ACC112 (cell line): Measurements from ENCODE around the gene CALML5.

Experiments
- H2AFZ ChIP-seq: fragments of 200-600 bp; sonication (generic); one replicate; pipeline ENCODE4 v1.6.0; 2017; ENCODE audit warnings: antibody characterized with exemption, low read length; ENCODE audit not compliant: unreplicated experiment
- H3K27ac ChIP-seq: fragments of 200-600 bp; sonication (generic); 2 replicates; pipeline ENCODE4 v1.5.1; 2014; ENCODE audit warnings: low read depth, mild to moderate bottlenecking, antibody characterized with exemption, low read length, moderate library complexity
- H3K27me3 ChIP-seq: fragments of 200-600 bp; sonication (generic); 2 replicates; pipeline ENCODE4 v1.6.1; 2014; ENCODE audit warnings: mild to moderate bottlenecking, antibody characterized with exemption, low read length, moderate library complexity, mixed read lengths; ENCODE audit not compliant: insufficient read depth
- H3K36me3 ChIP-seq: fragments of 200-600 bp; sonication (generic); 2 replicates; pipeline ENCODE4 v1.6.1; 2016; ENCODE audit warnings: mild to moderate bottlenecking, antibody characterized with exemption, low read length, moderate library complexity, mixed read lengths; ENCODE audit not compliant: insufficient read depth
- H3K4me1 ChIP-seq: fragments of 200-600 bp; sonication (generic); one replicate; pipeline ENCODE4 v1.6.1; 2016; ENCODE audit warnings: low read length, mixed read lengths; ENCODE audit not compliant: insufficient read depth, unreplicated experiment, control insufficient read depth
- H3K4me3 ChIP-seq: fragments of 200-600 bp; sonication (generic); 2 replicates; pipeline ENCODE4 v1.5.1; 2014; ENCODE audit warnings: mild to moderate bottlenecking, low read depth, low read length
- H3K79me2 ChIP-seq: fragments of 200-600 bp; sonication (generic); one replicate; pipeline ENCODE4 v1.6.0; 2016; ENCODE audit warnings: low read length; ENCODE audit not compliant: control insufficient read depth, unreplicated experiment, insufficient read depth

The CALML5 gene

DNA sequence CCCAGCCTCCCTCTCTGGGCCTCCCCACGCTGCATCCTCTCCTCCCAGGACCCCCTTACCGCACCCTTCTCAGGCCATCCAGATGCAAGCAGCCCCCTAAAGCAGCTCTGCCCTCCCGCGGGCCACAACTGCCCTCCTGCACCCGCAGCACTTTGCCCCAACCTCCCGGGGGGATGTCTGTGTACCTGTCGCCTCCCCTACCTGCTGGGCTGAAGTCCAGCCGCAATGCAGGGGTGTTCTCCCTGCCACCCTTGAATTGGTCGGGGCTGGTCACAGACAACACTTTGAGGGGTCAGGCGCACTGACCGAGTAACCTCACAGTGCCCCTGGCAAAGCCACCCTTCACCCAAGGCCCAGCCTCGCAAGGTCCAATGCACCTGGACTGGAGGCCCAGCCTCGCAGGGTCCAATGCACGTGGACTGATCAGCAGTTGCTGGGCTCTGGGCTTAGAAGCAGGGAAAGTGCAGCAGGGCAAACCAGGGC is 8.3 kb upstream of the CALML5 start:
- no peaks in the 10 kb centered on the region for H3K36me3 ChIP-seq
- no peak overlapping the region for H2AFZ ChIP-seq

DNA sequence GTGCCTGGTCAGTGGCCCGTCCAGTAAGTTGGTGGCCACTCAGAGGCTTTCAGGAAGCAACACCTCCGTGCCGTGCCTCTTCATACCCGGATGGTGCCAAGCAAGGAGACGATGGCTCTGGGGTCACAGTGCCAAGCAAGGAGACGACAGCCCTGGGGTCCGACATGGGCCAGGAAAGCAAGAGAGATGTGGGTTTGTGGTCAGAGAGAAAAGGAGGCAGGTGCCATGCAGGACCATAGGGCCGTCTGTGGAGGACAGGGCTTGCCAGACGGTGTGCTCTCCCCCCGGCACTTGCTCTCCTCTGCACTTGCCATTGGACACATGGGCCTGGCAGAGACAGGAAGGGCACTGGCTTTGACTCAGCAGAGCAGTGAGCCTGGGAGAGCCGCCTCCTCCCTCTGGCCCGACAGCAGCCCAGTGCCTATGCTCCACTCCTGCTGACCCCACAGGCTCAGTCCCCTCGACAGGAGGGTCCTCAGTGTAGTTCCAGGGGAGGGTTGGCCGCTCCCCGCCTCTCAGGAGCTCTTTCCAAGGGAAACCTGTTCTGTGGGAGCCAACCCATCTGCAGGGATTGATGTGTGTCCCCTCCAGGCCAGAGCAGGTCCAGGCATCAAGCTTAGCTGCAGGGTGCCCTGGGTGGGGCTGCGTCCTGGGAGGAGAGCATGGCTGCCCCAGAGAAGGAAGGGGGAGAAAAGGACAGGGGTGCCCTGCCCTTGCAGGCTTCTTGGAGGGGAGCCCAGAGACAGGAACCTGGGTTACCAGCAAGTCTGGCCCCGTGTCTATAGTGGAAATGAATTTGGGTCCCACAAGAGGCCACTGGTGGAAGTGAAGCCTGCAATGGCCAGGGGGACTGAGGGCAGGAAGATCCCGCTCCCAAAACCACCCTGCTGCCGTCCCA is 7.6 kb upstream of the CALML5 start:
- H3K4me3 ChIP-seq = no peak overlapping the region
- H3K36me3 ChIP-seq = no peaks in the 10 kb centered on the region
- H3K4me1 ChIP-seq = no peaks in the 10 kb centered on the region
- H2AFZ ChIP-seq = no peak overlapping the region
- peaks cover 29% of the 10 kb centered on the region for H3K27me3 ChIP-seq
- no peaks in the 10 kb centered on the region for H3K79me2 ChIP-seq
- H3K27ac ChIP-seq = no peak overlapping the region

More for the DNA sequence above, 8.3 kb upstream of the CALML5 start:
- Histone ChIP-seq H3K79me2 (no peaks in the 10 kb centered on the region), H3K4me1 (no peaks in the 10 kb centered on the region), H3K27ac (no peak overlapping the region), H3K27me3 (peaks cover 28% of the 10 kb centered on the region), H3K4me3 (no peak overlapping the region)

DNA sequence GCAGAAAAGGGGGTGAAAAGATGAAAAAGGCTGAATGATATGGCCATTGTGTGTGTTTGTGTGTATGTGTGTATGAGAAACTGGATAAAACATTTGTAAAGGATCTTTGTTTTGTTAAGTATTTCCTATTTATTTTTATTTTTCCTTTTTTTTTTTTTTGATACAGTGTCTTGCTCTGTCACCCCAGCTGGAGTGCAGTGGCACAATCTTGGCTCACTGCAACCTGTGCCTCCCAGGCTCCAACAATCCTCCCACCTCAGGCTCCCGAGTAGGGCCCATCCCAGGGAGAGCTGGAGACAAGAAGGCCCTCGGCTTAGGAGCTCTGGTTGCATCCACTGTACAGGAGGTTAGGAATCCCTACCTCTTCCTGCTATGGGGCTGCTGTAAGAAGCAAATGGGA is 6.9 kb upstream of the CALML5 start:
- no peaks in the 10 kb centered on the region for H3K36me3 ChIP-seq
- no peaks in the 10 kb centered on the region for H3K4me1 ChIP-seq
- no peak overlapping the region for H2AFZ ChIP-seq
- H3K4me3 ChIP-seq = no peak overlapping the region
- no peak overlapping the region for H3K27ac ChIP-seq
- peaks cover 34% of the 10 kb centered on the region for H3K27me3 ChIP-seq
- no peaks in the 10 kb centered on the region for H3K79me2 ChIP-seq

GRCh38 chr10:5504146-5505072 is 5.0 kb upstream of the CALML5 start:
- Histone ChIP-seq H3K4me1 (no peaks in the 10 kb centered on the region), H3K27ac (no peak overlapping the region), H3K79me2 (no peaks in the 10 kb centered on the region), H3K4me3 (no peak overlapping the region), H3K36me3 (no peaks in the 10 kb centered on the region), H3K27me3 (peaks cover 46% of the 10 kb centered on the region), H2AFZ (no peak overlapping the region)

DNA sequence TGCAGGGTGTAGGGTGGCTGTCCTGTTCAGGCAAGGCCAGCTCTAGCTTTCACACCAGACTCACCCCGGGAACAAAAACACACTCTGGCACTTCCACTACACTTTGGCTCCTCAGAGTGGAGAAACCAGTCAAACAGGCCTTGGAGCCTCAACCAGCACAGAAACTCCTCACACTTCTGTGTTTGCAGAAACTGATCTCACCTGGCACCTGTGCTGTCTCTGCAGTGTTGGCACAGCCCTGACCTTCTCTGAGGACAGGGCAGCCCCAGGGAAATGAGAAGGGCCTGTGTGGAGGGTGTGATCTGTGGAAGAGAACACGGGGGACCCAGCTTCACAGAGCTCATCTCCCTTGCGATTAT is 4.1 kb upstream of the CALML5 start:
- no peak overlapping the region for H2AFZ ChIP-seq
- no peaks in the 10 kb centered on the region for H3K36me3 ChIP-seq
- H3K27ac ChIP-seq = no peak overlapping the region
- H3K4me3 ChIP-seq = no peak overlapping the region
- peaks cover 46% of the 10 kb centered on the region for H3K27me3 ChIP-seq
- H3K79me2 ChIP-seq = no peaks in the 10 kb centered on the region
- H3K4me1 ChIP-seq = no peaks in the 10 kb centered on the region

- H3K27ac ChIP-seq = no peak overlapping the region
- no peak overlapping the region for H3K4me3 ChIP-seq
- H2AFZ ChIP-seq = no peak overlapping the region
- H3K4me1 ChIP-seq = no peaks in the 10 kb centered on the region
- H3K36me3 ChIP-seq = no peaks in the 10 kb centered on the region
- peaks cover 46% of the 10 kb centered on the region for H3K27me3 ChIP-seq
- no peaks in the 10 kb centered on the region for H3K79me2 ChIP-seq
These were observed 3.5 kb upstream of the CALML5 start for GRCh38 chr10:5502571-5503476.

GRCh38 chr10:5502061-5502521 is 2.7 kb upstream of the CALML5 start:
- no peak overlapping the region for H3K27ac ChIP-seq
- H3K27me3 ChIP-seq = peaks cover 50% of the 10 kb centered on the region
- H2AFZ ChIP-seq = no peak overlapping the region
- no peaks in the 10 kb centered on the region for H3K36me3 ChIP-seq
- H3K4me3 ChIP-seq = no peak overlapping the region
- H3K4me1 ChIP-seq = no peaks in the 10 kb centered on the region
- H3K79me2 ChIP-seq = no peaks in the 10 kb centered on the region

- Histone ChIP-seq H3K27ac (no peak overlapping the region), H3K4me1 (no peaks in the 10 kb centered on the region), H3K36me3 (no peaks in the 10 kb centered on the region), H2AFZ (no peak overlapping the region), H3K79me2 (no peaks in the 10 kb centered on the region), H3K4me3 (no peak overlapping the region), H3K27me3 (peaks cover 50% of the 10 kb centered on the region)
These were observed 1.5 kb upstream of the CALML5 start for GRCh38 chr10:5500910-5501309.

DNA sequence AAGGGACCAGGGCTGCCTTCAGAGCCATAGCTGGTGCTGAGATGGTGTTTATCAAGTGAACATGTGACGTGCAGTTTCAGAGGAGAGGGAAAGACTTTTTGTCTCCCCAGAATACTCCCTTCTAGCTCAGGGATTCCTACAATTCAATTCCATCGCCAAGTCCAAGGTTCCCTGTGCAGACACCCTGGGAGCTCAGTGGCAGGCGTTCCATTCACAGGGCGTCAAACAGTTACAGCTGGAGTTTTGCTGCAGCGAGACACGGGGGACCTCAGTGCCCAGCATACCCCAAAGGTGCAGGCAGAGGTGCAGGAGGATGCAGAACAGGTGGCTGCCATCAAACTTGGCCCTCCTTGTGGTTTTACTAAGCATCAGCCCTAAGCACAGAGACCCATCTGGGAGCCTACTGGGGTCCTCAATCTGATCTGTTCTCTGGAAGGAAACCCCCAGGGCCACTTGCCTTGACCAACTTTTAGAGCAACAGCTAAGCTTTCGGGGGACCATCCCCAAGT is 846 bp upstream of the CALML5 start:
- no peak overlapping the region for H3K4me3 ChIP-seq

More for the DNA sequence above, 846 bp upstream of the CALML5 start:
- H3K36me3 ChIP-seq = no peaks in the 10 kb centered on the region
- H3K27me3 ChIP-seq = peaks cover 46% of the 10 kb centered on the region
- H3K4me1 ChIP-seq = no peaks in the 10 kb centered on the region
- H3K79me2 ChIP-seq = no peaks in the 10 kb centered on the region
- no peak overlapping the region for H2AFZ ChIP-seq
- no peak overlapping the region for H3K27ac ChIP-seq
